NT2/D1 (cell line): ENCODE results near the gene NLRC5.

Source experiments
- YY1 ChIP-seq: IDR thresholded peaks from 2 replicates; pipeline ENCODE4 v1.6.1; 2011; ENCODE audit not compliant: insufficient read length, insufficient read depth
- ZNF274 ChIP-seq: IDR thresholded peaks from 2 replicates; pipeline ENCODE4 v1.6.1; 2011; ENCODE audit warnings: mild to moderate bottlenecking, low read depth, low read length

- TF ChIP-seq ZNF274 (no peak), YY1 (no peak)
Measured at GRCh38 chr16:57123216-57123973, 134.0 kb downstream of the NLRC5 start.
